ENCODE data around the gene IL4. TPM values are rescaled to one million over a fixed set of nuclear protein-coding genes. Genes with fewer than 3 reads are reported as not detected.

IL4 gene
- total and polyA plus RNA-seq, 2 donors (not counting 3 experiments of a cell fraction or from before 2014, with no cell fraction given): not detected

DNA sequence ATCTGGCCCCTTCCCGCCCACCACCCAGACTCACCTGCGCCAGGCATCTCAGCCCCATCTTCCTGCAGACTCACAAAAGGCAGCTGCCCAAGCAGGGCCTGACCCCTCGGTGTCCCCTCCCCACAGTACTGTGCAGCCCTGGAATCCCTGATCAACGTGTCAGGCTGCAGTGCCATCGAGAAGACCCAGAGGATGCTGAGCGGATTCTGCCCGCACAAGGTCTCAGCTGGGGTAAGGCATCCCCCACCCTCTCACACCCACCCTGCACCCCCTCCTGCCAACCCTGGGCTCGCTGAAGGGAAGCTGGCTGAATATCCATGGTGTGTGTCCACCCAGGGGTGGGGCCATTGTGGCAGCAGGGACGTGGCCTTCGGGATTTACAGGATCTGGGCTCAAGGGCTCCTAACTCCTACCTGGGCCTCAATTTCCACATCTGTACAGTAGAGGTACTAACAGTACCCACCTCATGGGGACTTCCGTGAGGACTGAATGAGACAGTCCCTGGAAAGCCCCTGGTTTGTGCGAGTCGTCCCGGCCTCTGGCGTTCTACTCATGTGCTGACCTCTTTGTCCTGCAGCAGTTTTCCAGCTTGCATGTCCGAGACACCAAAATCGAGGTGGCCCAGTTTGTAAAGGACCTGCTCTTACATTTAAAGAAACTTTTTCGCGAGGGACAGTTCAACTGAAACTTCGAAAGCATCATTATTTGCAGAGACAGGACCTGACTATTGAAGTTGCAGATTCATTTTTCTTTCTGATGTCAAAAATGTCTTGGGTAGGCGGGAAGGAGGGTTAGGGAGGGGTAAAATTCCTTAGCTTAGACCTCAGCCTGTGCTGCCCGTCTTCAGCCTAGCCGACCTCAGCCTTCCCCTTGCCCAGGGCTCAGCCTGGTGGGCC lies 13.9 kb upstream of the IL4 start:
- Histone ChIP-seq H3K9me3 (replicated peaks; ENCODE audit: control insufficient read depth, insufficient read depth, low read length) (no peaks in the 10 kb centered on the region), H3K36me3 (ENCODE audit: control insufficient read depth in 2 of 2, extremely low read depth in 1 of 2, insufficient read depth in 2 of 2, low read length in 2 of 2) (no peaks in the 10 kb centered on the region), H3K27me3 (ENCODE audit: control insufficient read depth in 2 of 2, insufficient read depth in 2 of 2, low read length in 2 of 2) (peaks cover 0 to 4% of the 10 kb centered on the region in 2 experiments), H3K4me2 (ENCODE audit: insufficient read depth, low read length) (no peak overlapping the region), H3K4me3 (replicated peaks in 1 of 3; ENCODE audit: insufficient read depth in 1 of 3, low read depth in 1 of 3, low read length in 3 of 3) (no peak overlapping the region), H3K9ac (replicated peaks; ENCODE audit: extremely low read depth, insufficient read depth, low read length) (no peak overlapping the region), H2AFZ (ENCODE audit: low read depth, low read length) (no peak overlapping the region), H3K79me2 (ENCODE audit: control insufficient read depth, insufficient read depth, low read length) (no peaks in the 10 kb centered on the region), H3K27ac (ENCODE audit: insufficient read depth, low read depth, low read length) (no peak overlapping the region), H3K9me1 (replicated peaks; ENCODE audit: control insufficient read depth, extremely low read depth, insufficient read depth, low read length) (no peaks in the 10 kb centered on the region), H4K20me1 (replicated peaks; ENCODE audit: control insufficient read depth, extremely low read depth, insufficient read depth, low read length) (no peaks in the 10 kb centered on the region), H3K4me1 (ENCODE audit: control insufficient read depth, extremely low read depth, insufficient read depth, low read length) (peaks cover 9% of the 10 kb centered on the region)
- DNase-seq (ENCODE audit: low read depth, low spot score): no peak
- dilution Hi-C loops (cut with MboI; ENCODE audit: extremely low pct_ligation_motif_present, low sequenced_read_pairs): no loop called here
- TF ChIP-seq FOS (IDR thresholded peaks at IDR 0.05; ENCODE audit: borderline replicate concordance, insufficient read depth, low read length) (no peak), MYC (IDR thresholded peaks at IDR 0.05; ENCODE audit: low read depth, low read length) (no peak), EZH2 (IDR thresholded peaks at IDR 0.05; ENCODE audit: borderline replicate concordance, low read depth, low read length, severe bottlenecking) (no peak), POLR2AphosphoS5 (IDR thresholded peaks at IDR 0.05; ENCODE audit: insufficient read depth, low read depth, low read length) (no peak), POLR2A (IDR thresholded peaks at IDR 0.05; ENCODE audit: low read depth, low read length) (no peak), GATA2 (IDR thresholded peaks at IDR 0.05; ENCODE audit: insufficient read depth, insufficient read length, low read depth, low read length) (no peak), JUN (IDR thresholded peaks at IDR 0.05; ENCODE audit: borderline replicate concordance, insufficient read depth, insufficient read length, low read depth) (no peak)
- TF ChIP-seq, protein P1, sequence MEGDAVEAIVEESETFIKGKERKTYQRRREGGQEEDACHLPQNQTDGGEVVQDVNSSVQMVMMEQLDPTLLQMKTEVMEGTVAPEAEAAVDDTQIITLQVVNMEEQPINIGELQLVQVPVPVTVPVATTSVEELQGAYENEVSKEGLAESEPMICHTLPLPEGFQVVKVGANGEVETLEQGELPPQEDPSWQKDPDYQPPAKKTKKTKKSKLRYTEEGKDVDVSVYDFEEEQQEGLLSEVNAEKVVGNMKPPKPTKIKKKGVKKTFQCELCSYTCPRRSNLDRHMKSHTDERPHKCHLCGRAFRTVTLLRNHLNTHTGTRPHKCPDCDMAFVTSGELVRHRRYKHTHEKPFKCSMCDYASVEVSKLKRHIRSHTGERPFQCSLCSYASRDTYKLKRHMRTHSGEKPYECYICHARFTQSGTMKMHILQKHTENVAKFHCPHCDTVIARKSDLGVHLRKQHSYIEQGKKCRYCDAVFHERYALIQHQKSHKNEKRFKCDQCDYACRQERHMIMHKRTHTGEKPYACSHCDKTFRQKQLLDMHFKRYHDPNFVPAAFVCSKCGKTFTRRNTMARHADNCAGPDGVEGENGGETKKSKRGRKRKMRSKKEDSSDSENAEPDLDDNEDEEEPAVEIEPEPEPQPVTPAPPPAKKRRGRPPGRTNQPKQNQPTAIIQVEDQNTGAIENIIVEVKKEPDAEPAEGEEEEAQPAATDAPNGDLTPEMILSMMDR (IDR thresholded peaks at IDR 0.05; ENCODE audit: extremely low read depth in 1 of 2, insufficient read depth in 1 of 2, low read depth in 1 of 2, low read length in 2 of 2): no peak
- TF ChIP-seq, protein P2, sequence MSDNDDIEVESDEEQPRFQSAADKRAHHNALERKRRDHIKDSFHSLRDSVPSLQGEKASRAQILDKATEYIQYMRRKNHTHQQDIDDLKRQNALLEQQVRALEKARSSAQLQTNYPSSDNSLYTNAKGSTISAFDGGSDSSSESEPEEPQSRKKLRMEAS (IDR thresholded peaks at IDR 0.05; ENCODE audit: insufficient read depth, insufficient read length): no peak
- intact Hi-C loops (cut with micrococcal nuclease): loop anchor here (5.0 kb wide), 1 partner anchor 273 kb away; no protein-coding TSS in a partner anchor
- no TSS peak for BruUV-seq (replicated peaks)
- no peak for FAIRE-seq
- ChIA-PET CTCF (interaction anchor here (0.7 to 1.1 kb wide), 3 partner anchors 10 to 160 kb away, joined by 3 read pairs; no protein-coding TSS in a partner anchor), POLR2A (no interaction called here)
